Glomerular visceral epithelial cell (primary cell): Measurements from ENCODE around the gene ECSCR.
A peak's percentile ranks its signal among the peaks of the same experiment; 100 is the strongest.
"Not testable (repeated sequence)": the region's sequence is repeated elsewhere in the genome, so short reads cannot be mapped to it uniquely, and the experiment has no call there.

Source experiments
- DNase-seq: peaks from one replicate; pipeline ENCODE4 v3.0.0-alpha.2; 2016; ENCODE audit errors: extremely low spot score

ECSCR gene

DNA sequence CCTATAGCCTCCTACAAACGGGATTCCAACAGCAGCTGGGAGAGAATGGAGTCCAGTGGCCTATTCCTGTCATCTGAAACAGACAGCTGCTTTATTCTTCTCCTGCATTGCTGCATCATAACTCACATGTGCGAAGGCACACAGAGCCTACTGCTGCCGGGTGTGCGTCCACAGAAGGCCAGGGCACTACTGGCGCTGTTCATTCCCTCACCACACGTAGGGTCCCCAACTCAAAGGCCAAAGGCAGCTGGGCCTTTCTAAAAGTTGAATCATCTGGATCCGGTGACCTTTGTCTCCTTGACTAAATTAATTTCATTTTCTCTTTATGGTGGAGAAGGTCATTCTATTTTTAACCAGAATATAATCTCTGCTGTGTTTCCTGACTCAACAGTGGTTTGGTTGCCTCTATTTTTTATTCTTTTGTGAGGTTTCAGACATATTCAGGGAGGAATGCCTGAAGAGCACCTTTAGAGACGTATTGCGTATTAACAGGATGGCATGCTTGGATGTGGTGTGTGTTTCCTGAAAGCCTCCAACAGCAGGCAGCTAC is 47.9 kb downstream of the ECSCR start:
- no peak for DNase-seq

DNA sequence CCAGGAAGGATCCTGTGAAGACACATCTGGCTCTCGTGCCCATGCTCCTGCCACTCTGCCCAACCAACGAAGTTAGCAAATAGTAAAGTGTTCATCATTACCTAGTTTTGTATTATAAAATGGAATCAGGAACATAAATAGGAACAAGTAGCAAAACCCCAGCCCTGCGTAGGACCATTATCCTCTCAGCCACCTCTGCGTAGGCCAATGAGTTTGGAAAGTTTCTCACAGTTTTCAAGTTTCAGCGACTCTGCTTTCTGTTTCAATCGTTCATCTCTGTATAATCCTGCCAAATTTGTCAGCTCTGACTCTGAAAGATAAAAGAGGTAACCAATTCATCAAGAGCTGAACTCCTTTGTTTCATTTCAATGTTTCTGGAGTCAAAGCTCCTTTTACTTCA is 48.6 kb downstream of the ECSCR start:
- DNase-seq, result no peak

DNA sequence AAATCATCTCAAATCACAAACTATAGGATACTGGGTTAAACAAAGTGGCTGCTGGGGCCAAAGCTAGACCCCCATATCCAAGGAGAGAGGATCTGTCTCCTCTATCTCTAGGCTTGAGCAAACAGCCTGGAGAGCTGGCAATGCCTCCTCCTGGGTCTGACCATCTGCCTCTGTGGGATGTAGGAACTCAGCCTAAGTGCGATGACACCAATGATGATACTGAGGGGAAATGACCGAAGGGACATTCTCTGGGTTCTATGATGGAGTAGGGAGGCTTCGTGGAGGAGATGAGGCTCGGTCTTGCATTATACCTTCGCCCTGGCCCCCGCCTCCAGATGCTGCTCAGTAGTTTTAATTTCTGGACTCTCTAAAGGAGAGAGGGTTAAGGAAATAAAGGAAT is 49.4 kb downstream of the ECSCR start:
- DNase-seq, result no peak

DNA sequence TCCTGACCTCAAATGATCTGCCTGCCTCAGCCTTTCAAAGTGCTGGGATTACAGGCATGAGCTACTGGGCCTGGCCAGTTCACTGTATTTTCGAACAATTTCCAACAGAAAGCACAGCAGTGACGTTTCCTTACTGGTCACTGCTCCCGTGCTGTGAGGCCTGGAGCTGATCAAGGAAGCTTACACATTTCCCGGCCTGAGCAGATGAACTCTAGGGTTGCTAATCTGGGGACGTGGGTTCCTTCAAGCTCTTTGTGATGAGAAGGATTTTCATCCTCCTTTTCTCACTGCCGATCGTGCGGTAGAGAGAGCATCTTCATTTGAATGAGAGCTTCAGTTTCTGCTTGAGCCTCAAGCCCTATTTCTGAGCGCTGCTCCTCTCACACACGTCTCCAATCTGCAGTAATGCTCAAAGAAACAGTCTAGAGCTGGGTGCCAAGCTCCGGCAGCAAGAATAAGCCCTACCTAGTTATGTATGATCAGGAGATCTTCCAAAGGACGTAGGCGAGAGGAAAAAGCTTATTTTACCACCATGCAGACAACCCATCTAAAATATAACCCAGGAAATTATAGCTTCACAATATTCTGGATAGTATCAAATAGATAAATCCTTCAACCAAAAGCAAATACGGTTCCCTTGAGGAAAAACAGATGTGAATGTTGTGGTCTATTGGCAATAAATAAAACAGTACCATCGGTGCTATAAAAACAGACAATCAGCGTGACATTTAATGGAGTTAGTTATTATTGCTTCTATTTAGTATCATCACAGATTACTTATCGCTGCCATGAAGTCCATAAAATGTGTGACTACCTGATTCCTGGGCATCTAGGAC is 51.3 kb downstream of the ECSCR start:
- no peak for DNase-seq

DNA sequence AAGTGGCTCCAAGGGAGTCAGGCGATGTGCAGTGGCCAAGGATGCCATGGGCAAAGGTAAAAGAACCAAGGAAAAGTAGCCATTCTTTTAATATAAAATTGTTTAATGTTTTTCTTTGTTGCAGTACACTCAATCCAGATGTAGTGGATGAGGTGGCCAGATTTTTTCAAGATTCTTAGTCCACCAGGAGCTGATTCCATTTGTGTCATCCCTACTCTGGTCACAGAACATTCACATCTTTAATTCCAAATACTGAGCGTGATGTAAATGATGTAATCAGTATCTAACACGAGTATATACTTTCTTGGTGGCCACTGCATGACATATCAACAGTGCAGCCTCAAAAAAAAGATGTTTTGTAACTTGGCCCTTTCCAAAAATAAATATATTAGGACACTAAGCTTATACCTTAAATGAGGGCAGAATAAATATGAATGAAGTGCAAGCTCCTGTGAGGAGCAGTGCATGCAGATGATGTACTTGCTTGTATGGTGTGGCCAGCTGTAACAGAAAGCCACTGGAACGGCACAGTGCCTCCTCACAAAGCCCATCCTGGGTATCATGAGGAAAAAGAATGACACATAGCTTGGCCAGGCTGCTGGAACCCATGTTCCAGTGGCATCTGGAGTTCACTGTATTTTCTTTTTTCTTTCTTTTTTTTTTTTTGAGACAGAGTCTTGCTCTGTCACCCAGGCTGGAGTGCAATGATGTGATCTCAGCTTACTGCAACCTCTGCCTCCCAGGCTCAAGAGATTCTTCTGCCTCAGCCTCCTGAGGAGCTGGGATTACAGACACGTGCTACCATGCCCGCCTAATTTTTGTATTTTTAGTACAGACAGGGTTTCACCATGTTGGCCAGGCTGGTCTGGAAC is 52.2 kb downstream of the ECSCR start:
- DNase-seq, result no peak

DNA sequence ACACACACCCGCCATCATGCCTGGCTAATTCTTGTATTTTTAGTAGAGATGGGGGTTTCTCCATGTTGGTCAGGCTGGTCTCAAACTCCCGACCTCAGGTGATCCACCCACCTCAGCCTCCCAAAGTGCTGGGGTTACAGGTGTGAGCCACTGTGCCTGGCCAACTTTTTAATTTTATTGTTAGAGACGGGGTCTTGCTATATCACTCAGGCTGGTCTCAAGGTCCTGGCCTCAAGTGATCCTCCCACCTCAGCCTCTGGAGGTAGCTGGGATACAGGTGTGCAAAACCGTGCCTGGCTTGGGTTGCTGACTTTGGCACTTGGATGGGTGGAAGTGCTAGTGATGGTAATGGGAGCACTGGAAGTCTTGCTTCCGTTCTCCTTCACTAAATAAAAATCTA is 53.4 kb downstream of the ECSCR start:
- not testable (repeated sequence) for DNase-seq

DNA sequence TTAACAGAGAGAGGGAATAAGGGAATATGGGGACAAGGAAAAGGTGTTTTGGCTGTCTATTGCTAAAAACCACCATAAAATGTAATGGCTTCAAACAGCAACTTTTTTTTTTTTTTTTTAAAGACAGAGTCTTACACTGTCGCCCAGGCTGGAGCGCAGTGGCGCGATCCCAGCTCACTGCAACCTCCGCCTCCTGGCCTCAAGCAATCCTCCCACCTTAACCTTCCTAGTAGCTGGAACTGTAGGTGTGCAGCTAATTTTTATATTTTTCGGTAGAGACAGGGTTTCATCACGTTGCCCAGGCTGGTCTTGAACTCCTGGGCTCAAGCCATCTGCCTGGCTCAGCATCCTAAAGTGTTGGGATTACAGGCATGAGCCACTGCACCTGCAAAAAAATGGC is 54.4 kb downstream of the ECSCR start:
- DNase-seq, result no peak

DNA sequence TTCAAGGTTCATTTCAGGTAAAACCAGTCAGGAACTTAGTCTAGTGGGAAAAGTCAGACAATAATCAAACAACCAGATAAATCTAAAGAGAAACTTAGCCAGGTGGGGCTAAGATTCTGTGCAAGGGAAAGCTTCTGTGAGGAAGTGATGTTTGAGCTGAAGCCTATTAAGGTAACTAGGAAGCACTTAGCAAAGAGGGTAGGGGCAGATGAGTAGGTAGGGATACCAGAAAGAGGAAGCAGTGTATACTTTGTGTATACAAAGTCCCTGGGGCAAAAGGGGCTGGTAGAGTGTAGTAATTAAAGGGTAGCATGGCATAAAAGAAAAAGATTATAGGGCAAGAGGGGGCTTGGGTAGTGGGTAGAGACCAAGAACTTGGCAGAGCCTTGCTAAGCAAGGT is 55.0 kb downstream of the ECSCR start:
- no peak for DNase-seq

DNA sequence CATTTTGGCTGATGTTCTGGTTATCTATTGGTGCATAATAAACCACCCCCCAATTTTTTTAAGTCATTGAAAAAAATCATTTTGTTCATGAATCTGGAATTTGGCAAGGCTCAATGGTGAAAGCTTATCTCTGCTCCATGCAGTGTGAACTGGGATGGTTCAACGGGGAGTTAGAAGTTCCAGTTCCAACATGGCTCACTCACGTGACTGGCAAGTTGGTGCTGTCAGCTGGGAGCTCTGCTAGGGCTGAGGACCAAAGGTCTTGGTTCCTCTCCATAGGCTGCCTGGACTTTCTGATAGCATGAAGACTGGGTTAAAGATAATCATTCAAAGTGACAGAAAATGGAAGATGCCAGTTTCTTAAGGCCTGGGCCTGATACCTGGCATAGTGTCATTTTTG is 55.6 kb downstream of the ECSCR start:
- no peak for DNase-seq

DNA sequence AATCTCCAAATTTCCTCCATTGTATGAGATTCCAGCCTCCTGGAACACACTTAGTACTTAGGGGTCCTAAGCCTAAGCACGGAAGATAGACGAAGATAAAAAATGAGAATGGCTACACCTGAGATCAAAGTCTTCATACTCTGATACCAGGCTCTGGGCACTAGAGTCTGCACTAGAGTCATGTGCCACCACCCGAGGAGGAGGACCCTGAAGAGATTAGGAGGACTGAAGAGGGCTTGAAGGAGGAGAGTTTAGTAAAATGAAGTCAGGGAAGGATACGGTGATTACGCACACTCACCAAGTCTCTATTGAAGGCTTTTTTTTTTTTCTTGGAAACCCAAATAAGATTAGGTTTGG is 58.1 kb downstream of the ECSCR start:
- DNase-seq, result no peak

DNA sequence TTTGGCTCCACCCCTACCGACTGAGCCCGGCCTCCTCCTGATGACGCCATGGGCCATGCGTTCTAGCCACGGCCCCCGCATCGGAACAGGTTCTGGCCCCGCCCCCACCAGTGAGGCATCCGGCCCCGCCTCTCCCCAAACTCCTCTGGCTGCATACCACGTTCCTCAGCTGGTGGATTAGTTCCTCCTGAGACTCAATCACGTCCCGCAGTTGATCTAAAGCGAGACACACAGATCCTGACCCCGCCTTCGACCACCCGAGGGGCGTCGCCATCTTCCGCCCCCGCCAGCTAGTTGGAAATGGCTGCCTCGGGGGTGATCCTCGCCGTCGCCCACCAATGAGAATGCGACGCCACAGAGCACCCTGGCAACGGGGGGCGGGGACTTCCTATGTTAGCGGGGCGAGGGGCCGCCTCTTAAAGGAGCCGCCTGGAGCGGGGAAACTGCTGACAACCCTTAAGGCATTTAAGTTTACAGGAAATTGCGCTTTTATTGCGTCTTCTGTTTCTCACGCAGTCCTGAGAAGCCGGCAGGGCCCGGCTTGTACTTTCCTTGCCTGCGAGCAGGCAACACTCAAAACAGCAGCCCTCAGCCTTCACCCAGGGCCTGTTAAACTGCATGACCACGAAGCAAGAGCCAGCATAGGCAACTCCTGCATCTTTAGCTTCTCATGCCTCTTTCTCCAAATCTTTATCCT is 58.6 kb downstream of the ECSCR start, which contains the start of gene SPATA24:
TSS of gene SPATA24 (minus strand) at position 303 of the 697 bp plus-strand sequence. CDS start at position 274, 29 bp downstream.
- DNase-seq, result peak; percentile 97

DNA sequence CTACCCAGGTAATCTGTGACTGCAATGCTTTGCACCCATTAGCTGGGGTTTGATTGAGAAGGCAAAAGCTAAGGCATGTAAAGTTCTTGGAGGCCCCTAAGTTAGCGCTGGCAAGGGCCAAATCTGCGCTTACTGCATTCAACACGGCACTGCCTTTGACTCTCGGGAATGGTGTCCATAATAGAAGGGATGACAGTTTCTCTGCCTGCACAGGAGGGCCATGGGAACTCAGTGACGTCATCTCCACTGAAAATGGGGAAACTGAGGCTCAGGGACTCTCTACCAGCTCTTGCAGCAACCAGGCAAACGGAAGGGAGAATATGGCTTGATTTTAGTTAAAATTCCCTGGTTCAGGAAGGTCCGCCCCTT is 59.1 kb downstream of the ECSCR start:
- DNase-seq, result no peak

DNA sequence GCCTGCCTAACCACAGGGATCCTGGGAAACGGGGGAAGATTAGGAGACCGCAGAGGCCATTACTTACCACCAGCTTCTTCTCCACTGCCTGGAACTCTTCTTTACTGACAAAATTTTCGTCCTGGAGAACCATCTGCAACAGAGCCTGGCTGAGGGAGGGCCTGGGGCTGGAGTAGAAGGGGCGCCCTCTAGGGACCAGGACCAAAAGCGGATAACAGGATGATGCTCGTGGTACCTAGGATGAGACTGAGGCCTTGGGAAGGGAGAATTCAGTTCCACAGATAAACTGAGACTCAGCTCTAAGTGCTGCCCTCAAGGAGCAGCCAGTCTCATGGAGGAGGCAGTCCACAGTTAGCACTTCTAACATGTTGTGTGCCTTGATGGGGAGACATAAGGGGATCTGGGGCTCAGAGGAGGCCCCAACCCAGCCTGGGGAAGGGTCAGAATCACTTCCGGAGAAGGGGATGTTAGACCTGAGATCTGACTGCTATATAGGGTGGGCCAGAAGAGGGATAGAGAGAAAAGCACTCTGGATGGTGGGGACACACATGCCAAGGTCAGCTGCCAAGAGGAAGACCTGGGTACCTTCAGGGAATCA is 59.9 kb downstream of the ECSCR start:
- DNase-seq, result peak; percentile 31

DNA sequence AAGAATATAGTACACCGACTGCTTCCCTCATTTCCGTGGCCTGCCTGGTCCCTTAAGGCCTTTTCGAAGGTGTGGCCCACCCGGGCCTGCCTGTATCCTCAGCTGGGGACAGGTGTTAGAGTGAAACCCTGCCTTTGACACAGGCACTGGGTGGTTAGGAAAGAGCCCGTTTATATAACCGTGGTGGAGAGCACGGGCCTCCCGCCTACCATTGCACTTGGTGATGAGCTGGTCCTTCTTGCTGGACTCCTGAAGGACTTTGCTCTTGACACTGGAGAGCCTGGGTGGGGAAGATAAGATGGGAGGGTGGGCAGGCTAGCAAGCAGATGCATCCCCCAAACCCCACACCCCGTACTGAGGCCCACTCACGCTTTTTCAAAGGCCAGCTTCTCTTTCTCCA is 61.0 kb downstream of the ECSCR start:
- no peak for DNase-seq

DNA sequence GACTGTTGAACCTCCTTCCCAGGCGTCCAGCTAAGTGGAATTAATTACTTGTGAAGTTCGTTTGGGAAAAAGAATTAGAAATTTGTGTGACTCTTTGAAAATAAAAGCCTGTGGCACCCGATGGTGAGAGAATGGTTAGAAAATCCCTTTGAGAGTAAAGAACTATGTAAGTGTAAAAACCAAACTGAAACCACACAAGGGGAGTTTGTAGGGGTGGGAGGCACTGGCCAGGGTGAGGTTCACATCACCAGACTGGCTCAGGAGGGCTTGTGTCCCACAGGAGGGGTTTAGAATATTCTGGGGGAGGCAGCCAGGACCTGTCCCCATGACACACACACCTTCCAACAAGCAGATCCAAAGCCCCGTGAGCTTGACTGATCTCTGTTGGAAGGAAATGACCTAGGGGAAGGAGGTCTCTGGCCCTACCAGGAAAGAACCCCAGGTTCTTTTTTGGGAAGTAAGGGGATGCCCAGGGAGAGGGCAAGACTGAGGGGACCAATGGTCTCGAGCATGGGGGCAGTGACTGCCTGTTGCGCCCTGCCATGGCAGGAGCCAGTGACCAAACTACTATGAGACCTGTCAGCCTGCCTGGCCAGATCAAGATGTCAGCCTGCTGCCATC is 62.9 kb downstream of the ECSCR start:
- no peak for DNase-seq
